Daoy (cell line): Measurements from ENCODE around the gene FBXO4. TPM values are rescaled to one million over a fixed set of nuclear protein-coding genes. Genes with fewer than 3 reads are reported as not detected.
"Not testable (repeated sequence)": the region's sequence is repeated elsewhere in the genome, so short reads cannot be mapped to it uniquely, and the experiment has no call there.

Experiments used
- DNase-seq: peaks from one replicate; pipeline ENCODE4 v3.0.0-alpha.2; 2015; ENCODE audit warnings: low read depth
- total RNA-seq: library from RNA; depleted of rRNA; stranded (reverse); fragments of >200 nt; shearing (Covaris generic); gene quantifications from 2 replicates; pipeline ENCODE4 v1.2.3, GENCODE V29; 2014; rRNA removed

Gene FBXO4
- total RNA-seq, 1 experiment from 2014 or later: 9.8 TPM

- not testable (repeated sequence) for DNase-seq
These were observed 57.8 kb downstream of the FBXO4 start for GRCh38 chr5:41982858-41983257.

- DNase-seq: no peak
These were observed 58.2 kb downstream of the FBXO4 start for GRCh38 chr5:41983284-41983683.

GRCh38 chr5:41985945-41986695 lies 61.0 kb downstream of the FBXO4 start:
- DNase-seq: no peak

Other genes with a start within 250 kb of the FBXO4 start
- gene OXCT1, start 54.9 kb upstream of the FBXO4 start, total RNA-seq: 24.5 and 43.8 TPM in 2 replicates
- gene RIMOC1, start 20.9 kb upstream of the FBXO4 start, total RNA-seq: 8.1 and 9.9 TPM in 2 replicates